Progenitor cell of endocrine pancreas (in vitro differentiated cells): ENCODE data around the gene PCDHB12. TPM values are rescaled to one million over a fixed set of nuclear protein-coding genes. Genes with fewer than 3 reads are reported as not detected.
"Not testable (repeated sequence)": the region's sequence is repeated elsewhere in the genome, so short reads cannot be mapped to it uniquely, and the experiment has no call there.

ENCODE experiments used
- DNase-seq: peaks from one replicate; pipeline ENCODE4 v3.0.0; 2021; ENCODE audit warnings: low spot score; ENCODE audit not compliant: unreplicated experiment
- H3K27ac Mint-ChIP-seq: 2 replicates; pipeline ENCODE4 v1.8.0; 2021; ENCODE audit warnings: mild to moderate bottlenecking, moderate library complexity, mixed read lengths
- H3K27me3 Mint-ChIP-seq: 2 replicates; pipeline ENCODE4 v1.8.0; 2021; ENCODE audit warnings: mixed read lengths
- H3K36me3 Mint-ChIP-seq: 2 replicates; pipeline ENCODE4 v1.8.0; 2022; ENCODE audit warnings: mixed read lengths; ENCODE audit not compliant: insufficient read depth
- H3K4me1 Mint-ChIP-seq: 2 replicates; pipeline ENCODE4 v1.8.0; 2021; ENCODE audit warnings: low read depth, mixed read lengths
- H3K4me3 Mint-ChIP-seq: 2 replicates; pipeline ENCODE4 v1.8.0; 2021; ENCODE audit warnings: low read depth, mild to moderate bottlenecking, moderate library complexity, mixed read lengths
- H3K9me3 Mint-ChIP-seq: 2 replicates; pipeline ENCODE4 v1.8.0; 2021; ENCODE audit warnings: low read depth, mixed read lengths
- CTCF ChIP-seq: fragments of 200-600 bp; sonication (generic); IDR thresholded peaks from one replicate; pipeline ENCODE4 v1.5.0; 2021; ENCODE audit warnings: antibody characterized with exemption, mild to moderate bottlenecking; ENCODE audit not compliant: unreplicated experiment
- total RNA-seq: library from RNA; stranded (reverse); gene quantifications from 2 replicates; pipeline ENCODE4 v1.2.1, GENCODE V29; 2021

The PCDHB12 gene
- total RNA-seq, 1 donor from 2014 or later: 5.4 TPM

GRCh38 chr5:141180313-141180712, 28.2 kb upstream of the PCDHB12 start:
- H3K9me3 Mint-ChIP-seq: peaks cover 30% of the 10 kb centered on the region
- H3K27ac Mint-ChIP-seq: no peak overlapping the region
- no peaks in the 10 kb centered on the region for H3K4me1 Mint-ChIP-seq
- peaks cover 30% of the 10 kb centered on the region for H3K36me3 Mint-ChIP-seq
- H3K27me3 Mint-ChIP-seq: no peaks in the 10 kb centered on the region
- TF ChIP-seq CTCF: no peak
- DNase-seq: no peak
- H3K4me3 Mint-ChIP-seq: no peak overlapping the region

- H3K27me3 Mint-ChIP-seq: no peaks in the 10 kb centered on the region
- H3K36me3 Mint-ChIP-seq: peaks cover 38% of the 10 kb centered on the region
- DNase-seq: no peak
- H3K4me3 Mint-ChIP-seq: peak within 1 kb of the TSS; percentile 80
- TF ChIP-seq CTCF: peak; percentile 60
- peaks cover 41% of the 10 kb centered on the region for H3K9me3 Mint-ChIP-seq
- peak within 1 kb of the TSS; percentile 96 for H3K27ac Mint-ChIP-seq
- no peaks in the 10 kb centered on the region for H3K4me1 Mint-ChIP-seq
Observed at GRCh38 chr5:141182248-141182647, 26.3 kb upstream of the PCDHB12 start, which contains the start of gene PCDHB16. PCDHB16 (plus strand) TSS chr5:141182387; CDS start chr5:141182560, 173 bp downstream.

- H3K4me3 Mint-ChIP-seq: peak overlapping the region; percentile 14
- H3K9me3 Mint-ChIP-seq: peaks cover 51% of the 10 kb centered on the region
- peaks cover 48% of the 10 kb centered on the region for H3K36me3 Mint-ChIP-seq
Observed at GRCh38 chr5:141184117-141184855, 24.2 kb upstream of the PCDHB12 start.

GRCh38 chr5:141186897-141187512, 21.5 kb upstream of the PCDHB12 start, which contains the start of gene PCDHB9:
PCDHB9 (plus strand) TSS chr5:141187161; CDS start chr5:141187319, 158 bp downstream.
- DNase-seq: no peak
- Mint-ChIP-seq H3K4me3 (peak within 1 kb of the TSS; percentile 43), H3K36me3 (peaks cover 55% of the 10 kb centered on the region), H3K4me1 (no peaks in the 10 kb centered on the region), H3K27ac (no peak within 1 kb of the TSS), H3K27me3 (no peaks in the 10 kb centered on the region), H3K9me3 (peaks cover 51% of the 10 kb centered on the region)
- TF ChIP-seq CTCF: no peak

More at GRCh38 chr5:141184117-141184855, 24.2 kb upstream of the PCDHB12 start:
- not testable (repeated sequence) for DNase-seq, H3K4me1 Mint-ChIP-seq, H3K27me3 Mint-ChIP-seq
- peak overlapping the region; percentile 83 for H3K27ac Mint-ChIP-seq

- H3K4me1 Mint-ChIP-seq, H3K4me3 Mint-ChIP-seq, H3K27me3 Mint-ChIP-seq, DNase-seq: not testable (repeated sequence)
- H3K9me3 Mint-ChIP-seq: peaks cover 48% of the 10 kb centered on the region
- peaks cover 53% of the 10 kb centered on the region for H3K36me3 Mint-ChIP-seq
- H3K27ac Mint-ChIP-seq: peak overlapping the region; percentile 42
Observed at GRCh38 chr5:141188682-141189081, 19.8 kb upstream of the PCDHB12 start.

- peaks cover 48% of the 10 kb centered on the region for H3K9me3 Mint-ChIP-seq
- H3K36me3 Mint-ChIP-seq: peaks cover 53% of the 10 kb centered on the region
- not testable (repeated sequence) for H3K27me3 Mint-ChIP-seq, H3K4me3 Mint-ChIP-seq, DNase-seq, H3K27ac Mint-ChIP-seq, H3K4me1 Mint-ChIP-seq
Observed at GRCh38 chr5:141189131-141189530, 19.4 kb upstream of the PCDHB12 start.
